HPDE6-E6E7 (cell line): Measurements from ENCODE around the gene KIF14.

Source experiments
- DNase-seq: peaks from one replicate; pipeline ENCODE4 v3.0.0; 2011; ENCODE audit warnings: missing footprints; ENCODE audit errors: extremely low spot score

Gene KIF14

GRCh38 chr1:200620273-200621131 lies at the start of gene KIF14:
Gene KIF14, minus strand, starts transcription at chr1:200620751. Its CDS starts 2,028 bp downstream, at chr1:200618723.
- peak; percentile 96 for DNase-seq

- DNase-seq, result peak; percentile 81
These were observed 49.0 kb upstream of the KIF14 start, which contains the start of gene DDX59 for GRCh38 chr1:200669314-200670241. Gene DDX59, minus strand, starts transcription at chr1:200669907. Its CDS starts 3,167 bp downstream, at chr1:200666740.

GRCh38 chr1:200668514-200669313 lies 48.2 kb upstream of the KIF14 start:
- DNase-seq, result no peak

GRCh38 chr1:200666309-200666708 lies 45.8 kb upstream of the KIF14 start:
- DNase-seq, result no peak

GRCh38 chr1:200665861-200666260 lies 45.3 kb upstream of the KIF14 start:
- no peak for DNase-seq

- DNase-seq, result no peak
These were observed 40.2 kb upstream of the KIF14 start for GRCh38 chr1:200660719-200661118.

GRCh38 chr1:200659269-200659668 lies 38.7 kb upstream of the KIF14 start:
- peak; percentile 84 for DNase-seq

GRCh38 chr1:200658037-200658818 lies 37.7 kb upstream of the KIF14 start:
- DNase-seq, result no peak

- DNase-seq, result no peak
These were observed 34.1 kb upstream of the KIF14 start for GRCh38 chr1:200654660-200655059.

- no peak for DNase-seq
These were observed 32.5 kb upstream of the KIF14 start for GRCh38 chr1:200653022-200653462.

- DNase-seq, result no peak
These were observed 31.8 kb upstream of the KIF14 start for GRCh38 chr1:200652378-200652777.

- no peak for DNase-seq
These were observed 26.0 kb upstream of the KIF14 start for GRCh38 chr1:200646515-200646914.

- DNase-seq, result no peak
These were observed 23.5 kb upstream of the KIF14 start for GRCh38 chr1:200644021-200644420.

GRCh38 chr1:200642481-200642880 lies 21.9 kb upstream of the KIF14 start:
- no peak for DNase-seq

- no peak for DNase-seq
These were observed 20.4 kb upstream of the KIF14 start for GRCh38 chr1:200640963-200641401.

- DNase-seq, result no peak
These were observed 19.9 kb upstream of the KIF14 start for GRCh38 chr1:200640373-200640962.

- no peak for DNase-seq
These were observed 17.5 kb upstream of the KIF14 start for GRCh38 chr1:200638073-200638472.

GRCh38 chr1:200636681-200637080 lies 16.1 kb upstream of the KIF14 start:
- no peak for DNase-seq

- DNase-seq, result no peak
These were observed 13.9 kb upstream of the KIF14 start for GRCh38 chr1:200634261-200635122.
